VCaP (cell line): Measurements from ENCODE around the gene ARHGAP23.

Experiments
- H3K27ac ChIP-seq: fragments of 450-650 bp; 2 replicates; pipeline ENCODE4 v1.5.1; 2017
- CTCF ChIP-seq: fragments of 450-650 bp; conservative IDR thresholded peaks from 2 replicates; pipeline ENCODE4 v1.5.1; 2017; ENCODE audit warnings: mild to moderate bottlenecking, moderate library complexity

ARHGAP23 gene

GRCh38 chr17:38418062-38418692 is 10.1 kb upstream of the ARHGAP23 start:
- TF ChIP-seq CTCF = no peak

DNA sequence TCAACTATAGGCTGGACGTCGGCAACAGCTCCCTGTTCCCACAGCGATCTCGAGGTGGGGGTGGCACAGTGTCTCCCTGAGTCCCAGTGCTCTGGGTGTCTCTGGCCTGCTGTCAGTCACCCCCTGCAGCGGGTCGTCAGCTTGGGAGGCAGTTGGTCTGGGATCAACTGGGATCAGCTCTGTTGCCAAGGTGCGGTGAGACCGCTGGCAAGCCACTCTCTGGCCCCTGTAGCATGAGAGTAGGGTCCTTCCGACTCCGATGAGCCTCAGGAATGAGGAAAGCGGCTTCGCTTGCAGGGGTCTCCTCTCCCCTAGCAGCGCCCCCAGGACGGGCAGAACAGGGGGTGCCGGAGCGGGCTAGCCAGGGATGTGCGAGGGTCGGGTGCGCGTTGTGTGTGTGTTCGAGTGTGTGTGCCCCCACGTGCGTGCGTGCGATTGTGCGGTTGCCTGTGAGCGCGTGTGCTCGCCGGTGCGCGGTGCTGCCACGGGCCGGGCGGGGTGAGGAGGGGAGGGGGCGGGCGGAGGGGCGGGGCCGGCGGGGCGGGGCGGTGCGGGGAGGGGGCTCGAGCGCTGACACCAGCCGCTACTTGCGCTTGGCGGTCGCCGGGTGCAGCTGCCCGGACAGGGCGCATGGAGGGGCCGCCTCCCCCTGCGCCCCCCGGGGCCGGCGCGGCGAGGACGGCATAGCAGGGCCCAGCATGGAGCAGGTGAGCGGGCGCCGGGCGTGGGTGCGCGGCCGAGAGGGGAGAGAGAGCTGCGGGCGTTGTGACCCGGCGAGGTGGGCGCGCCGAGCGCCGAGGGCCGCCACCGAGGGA is 9.4 kb upstream of the ARHGAP23 start:
- peak overlapping the region; percentile 26; the same call in 1 of the 2 replicates for H3K27ac ChIP-seq
- no peak for TF ChIP-seq CTCF

More at GRCh38 chr17:38418062-38418692, 10.1 kb upstream of the ARHGAP23 start:
- peak overlapping the region; percentile 26; the same call in 1 of the 2 replicates for H3K27ac ChIP-seq

DNA sequence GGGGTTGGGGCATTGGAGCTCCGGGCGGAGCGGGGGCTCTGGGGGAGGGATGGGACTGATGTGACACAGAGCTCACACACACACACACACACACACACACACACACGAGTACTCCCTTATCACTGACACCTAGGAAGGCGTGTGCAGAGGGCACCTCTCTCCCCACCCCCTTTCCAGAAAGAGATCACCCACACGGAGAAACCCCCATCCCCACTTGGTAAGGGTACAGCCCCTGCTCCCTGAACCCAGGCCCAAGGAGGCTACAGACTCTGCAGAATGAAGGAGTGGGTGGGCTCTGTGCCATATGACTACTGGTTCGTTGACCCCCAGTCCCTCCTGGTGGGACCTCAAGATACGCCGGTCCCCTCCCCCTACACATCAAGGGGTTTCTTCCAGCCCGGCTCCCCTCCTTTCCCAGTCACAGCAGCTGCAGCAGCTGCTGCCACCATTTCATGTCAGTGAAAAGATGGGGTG is 8.7 kb upstream of the ARHGAP23 start:
- peak overlapping the region; percentile 26; the same call in 1 of the 2 replicates for H3K27ac ChIP-seq
- no peak for TF ChIP-seq CTCF

DNA sequence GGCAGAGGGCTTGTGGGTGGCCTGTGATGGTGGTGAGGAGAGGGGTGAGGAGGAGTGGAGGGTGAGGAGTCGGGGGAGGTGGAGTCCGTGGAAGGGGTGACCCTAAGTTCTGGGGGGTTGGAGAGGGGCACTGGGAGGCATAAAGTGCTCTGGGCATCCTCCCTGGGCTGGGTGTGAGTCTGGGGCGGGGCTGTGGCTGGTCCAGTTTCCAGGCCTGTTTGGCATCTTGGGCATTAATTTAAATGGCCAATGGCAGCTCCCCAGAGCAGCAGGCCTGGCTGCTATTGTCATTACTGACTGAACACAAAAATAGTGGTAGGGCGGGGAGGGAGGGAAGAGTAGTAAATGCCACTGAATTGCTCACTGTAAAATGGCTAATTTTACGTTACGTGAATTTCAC is 7.7 kb upstream of the ARHGAP23 start:
- no peak for TF ChIP-seq CTCF
- no peak overlapping the region for H3K27ac ChIP-seq

- no peak for TF ChIP-seq CTCF
- no peak overlapping the region for H3K27ac ChIP-seq
Measured at GRCh38 chr17:38421171-38421841, 7.0 kb upstream of the ARHGAP23 start.

- H3K27ac ChIP-seq = no peak overlapping the region
- no peak for TF ChIP-seq CTCF
Measured at GRCh38 chr17:38421871-38422827, 6.1 kb upstream of the ARHGAP23 start.
